H4 (cell line): ENCODE measurements around the gene CCR5AS. TPM values are rescaled to one million over a fixed set of nuclear protein-coding genes. Genes with fewer than 3 reads are reported as not detected.

ENCODE experiments used
- total RNA-seq: library from RNA; depleted of rRNA; stranded (reverse); fragments of >200 nt; shearing (Covaris generic); gene quantifications from 2 replicates; pipeline ENCODE4 v1.2.3, GENCODE V29; 2014; rRNA removed

CCR5AS gene

Other genes starting within 250 kb of the CCR5AS start
- 0.08 and 0.35 TPM in 2 replicates for gene CCR1, start 198.8 kb downstream of the CCR5AS start, total RNA-seq
- gene CCR3, start 164.6 kb downstream of the CCR5AS start, total RNA-seq, result 0.27 and 0.29 TPM in 2 replicates
- not detected in 2 replicates for gene CCR2, start 53.0 kb downstream of the CCR5AS start, total RNA-seq
- gene CCR5, start 36.1 kb downstream of the CCR5AS start, total RNA-seq, result not detected in 2 replicates
- gene CCRL2, start 193 bp upstream of the CCR5AS start, total RNA-seq, result 0.46 and 6.6 TPM in 2 replicates
- gene LTF, start 57.8 kb upstream of the CCR5AS start, total RNA-seq, result not detected in 2 replicates
- gene RTP3, start 90.9 kb upstream of the CCR5AS start, total RNA-seq, result 0.06 and 0.41 TPM in 2 replicates
- gene LRRC2, start 159.2 kb upstream of the CCR5AS start, total RNA-seq, result 0.04 TPM in 1 of 2 replicates, not detected in the other
- gene FAM240A, start 205.5 kb upstream of the CCR5AS start, total RNA-seq, result not detected in 2 replicates